ENCODE data around the gene SCYGR4.
"Not testable (repeated sequence)": the region's sequence is repeated elsewhere in the genome, so short reads cannot be mapped to it uniquely, and the experiment has no call there.

Gene SCYGR4

DNA sequence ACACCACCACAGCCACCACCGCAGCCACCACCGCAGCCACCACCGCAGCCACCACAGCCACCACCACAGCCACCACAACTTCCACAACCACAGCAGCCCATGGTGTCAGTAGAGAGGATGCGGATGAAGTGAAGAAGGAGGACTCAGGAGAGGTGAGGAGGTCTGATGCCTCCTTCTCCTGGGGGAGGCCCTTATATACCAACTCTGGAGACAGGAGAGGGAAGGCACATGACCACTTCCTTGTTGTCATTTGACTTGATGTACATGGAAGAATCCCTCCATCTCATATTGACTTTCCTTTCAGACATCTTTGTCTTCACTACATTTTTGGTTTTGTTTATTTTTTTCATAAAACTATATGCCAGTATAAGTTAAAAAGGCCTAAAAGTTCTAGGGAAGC is 2.6 kb upstream of the SCYGR4 start, which contains the start of gene SCYGR3:
Gene SCYGR3 (minus strand): TSS at position 101 of the 400 bp plus-strand sequence. CDS start 0 bp downstream, at position 101.
- DNase-seq: no peak

DNA sequence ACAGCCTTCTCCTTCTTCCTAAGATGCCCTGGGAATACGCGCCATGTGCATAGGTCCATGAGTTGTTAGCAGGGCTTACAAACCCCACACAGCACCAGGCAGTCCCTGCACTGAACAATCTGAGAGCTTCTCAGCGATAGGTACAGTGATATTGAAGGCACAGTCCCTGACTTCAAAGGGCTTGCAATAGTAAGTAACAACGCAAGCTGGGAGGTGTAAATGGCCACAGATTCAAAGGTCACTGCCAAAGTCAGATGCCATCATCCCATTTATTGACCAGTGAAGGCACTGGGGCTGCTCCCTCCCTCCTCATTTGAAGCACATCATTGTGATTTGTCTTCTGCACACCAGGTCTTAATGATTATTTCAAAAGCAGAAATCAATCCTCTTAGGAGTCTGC is 2.1 kb upstream of the SCYGR4 start:
- no peak for DNase-seq

DNA sequence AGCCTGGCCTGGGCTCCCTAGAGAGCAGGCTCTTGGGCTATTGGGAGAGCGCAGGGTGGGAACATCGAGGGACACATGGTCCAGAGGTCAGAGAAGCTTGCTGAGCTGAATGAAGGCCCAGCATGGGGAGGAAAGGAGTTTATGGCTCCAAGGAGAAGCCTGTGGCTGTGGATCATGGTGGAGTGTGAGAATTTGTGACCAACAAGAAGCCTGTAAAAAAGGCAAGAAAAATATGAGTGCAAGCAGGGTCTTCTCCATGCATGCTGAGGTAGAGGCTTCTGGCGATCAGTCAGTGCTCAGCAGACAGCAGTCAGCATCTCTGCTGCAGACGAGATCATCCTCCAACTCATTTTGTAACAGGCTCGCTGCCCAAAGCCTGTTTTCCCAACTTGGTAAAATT is 1.4 kb upstream of the SCYGR4 start:
- no peak for DNase-seq

DNA sequence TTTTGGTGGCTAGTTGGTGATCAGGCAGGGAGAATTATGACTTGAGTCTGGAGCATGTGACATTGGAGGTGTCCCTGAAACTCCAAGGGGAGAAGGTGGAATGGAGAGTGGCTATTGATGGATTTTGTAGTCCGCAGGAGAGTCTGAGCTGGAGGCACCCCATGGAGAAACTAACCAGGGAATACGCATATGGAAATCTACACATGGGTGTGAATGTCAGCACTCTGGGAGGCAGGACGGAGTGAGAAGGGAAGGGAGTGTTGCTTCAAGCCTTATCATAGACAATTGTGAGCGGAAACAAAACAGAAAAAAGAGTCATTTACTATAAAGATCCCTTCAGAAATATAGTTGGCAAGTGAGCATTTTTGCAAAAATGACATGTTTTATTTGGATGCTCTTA is 667 bp upstream of the SCYGR4 start:
- DNase-seq: no peak

DNA sequence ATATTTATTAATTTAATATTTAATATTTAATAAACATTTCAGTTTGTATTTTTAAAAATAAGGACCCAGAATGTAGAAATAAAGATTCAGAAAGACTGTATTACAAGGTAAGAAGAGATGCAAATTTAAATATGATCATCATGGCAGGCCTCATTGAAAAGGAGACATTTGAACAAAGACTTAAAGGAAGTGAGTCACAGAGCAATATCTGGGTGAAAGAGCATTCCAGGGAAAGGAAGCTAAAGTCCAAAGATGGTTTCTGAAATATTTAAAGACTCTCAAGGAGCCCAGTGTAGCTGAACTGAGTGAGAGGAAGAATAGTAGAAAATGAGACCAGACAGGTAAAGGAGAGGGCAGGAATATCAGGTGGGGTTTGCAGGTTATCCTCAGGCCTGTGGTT is 5.9 kb downstream of the SCYGR4 start:
- peak; percentile 65 for DNase-seq

DNA sequence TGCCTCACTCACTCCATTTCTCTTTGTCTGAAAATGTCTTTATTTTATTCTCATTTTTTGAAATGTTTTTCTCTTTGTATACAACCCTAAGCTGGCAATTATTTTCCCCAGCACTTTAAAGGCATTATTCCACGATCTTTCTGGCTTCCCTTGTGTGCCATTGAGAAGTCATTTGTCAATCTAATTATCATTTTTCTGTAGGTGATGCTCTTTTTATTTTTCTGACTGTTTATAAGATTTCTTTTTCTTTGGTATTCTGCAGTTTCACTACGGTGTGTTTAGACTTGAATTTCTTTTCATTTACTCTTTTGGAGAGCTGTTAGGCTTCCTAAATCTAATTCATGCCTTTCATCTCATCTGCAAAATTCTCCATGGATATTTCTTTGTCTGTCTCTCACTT is 8.1 kb downstream of the SCYGR4 start:
- DNase-seq: no peak

DNA sequence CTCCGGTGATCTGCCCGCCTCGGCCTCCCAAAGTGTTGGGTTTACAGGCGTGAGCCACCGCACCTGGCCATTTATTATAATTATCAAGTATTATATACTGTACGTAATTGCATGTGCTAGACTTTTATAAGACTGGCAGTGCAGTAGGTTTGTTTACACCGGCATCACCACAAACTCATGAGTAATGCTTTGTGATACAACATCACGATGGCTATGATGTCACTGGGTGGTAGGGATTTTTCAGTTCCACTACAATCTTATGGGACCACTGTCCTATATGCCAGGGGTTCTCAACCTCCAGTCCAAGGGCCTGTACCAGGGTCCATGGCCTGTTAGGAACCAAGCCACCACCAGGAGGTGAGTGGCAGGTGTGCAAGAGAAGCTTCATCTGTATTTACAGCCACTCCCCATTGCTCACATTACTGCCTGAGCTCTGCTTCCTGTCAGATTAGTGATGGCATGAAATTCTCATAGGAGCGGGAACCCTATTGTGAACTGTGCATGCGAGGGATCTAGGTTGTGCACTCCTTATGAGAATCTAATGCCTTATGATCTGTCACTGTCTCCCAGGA is 9.4 kb downstream of the SCYGR4 start:
- no peak for DNase-seq

DNA sequence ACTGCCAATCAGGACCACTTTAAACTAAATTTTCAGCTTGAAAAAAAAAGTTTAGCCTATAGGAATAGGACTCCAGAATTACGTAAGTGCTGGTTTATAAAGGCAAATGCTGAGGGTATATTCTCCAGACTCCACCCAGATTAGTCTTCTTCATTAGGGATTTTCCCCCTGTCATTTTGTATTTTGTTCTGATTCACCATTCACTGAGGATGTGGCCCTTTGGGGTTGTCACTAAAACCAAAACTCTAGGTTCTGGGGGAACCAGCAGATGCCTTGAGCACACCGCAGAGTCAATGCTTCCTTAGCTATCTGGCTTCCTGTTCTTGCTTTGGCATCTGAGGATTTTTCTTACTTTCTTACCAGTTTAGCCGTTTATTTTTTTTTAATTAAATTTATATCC is 10.5 kb downstream of the SCYGR4 start:
- DNase-seq: no peak

DNA sequence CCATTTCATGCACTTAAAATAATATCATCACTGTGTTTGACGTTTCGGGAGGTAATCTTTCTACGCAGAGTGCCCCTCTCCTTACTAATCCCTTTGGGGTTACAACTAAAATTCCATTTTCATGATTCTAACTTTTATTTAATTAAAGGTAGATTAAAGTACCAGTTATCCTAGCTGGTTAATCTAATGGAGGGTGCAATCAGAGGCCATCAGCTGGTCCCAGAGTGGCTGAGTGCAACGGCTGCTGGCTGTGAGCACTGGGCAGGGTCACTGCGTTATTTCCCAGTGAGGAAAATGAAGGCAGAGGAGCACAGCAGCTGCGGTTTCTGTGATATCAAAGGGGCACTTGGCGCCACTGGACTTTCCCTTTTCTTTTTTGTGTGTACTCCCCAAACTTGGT is 12.1 kb downstream of the SCYGR4 start:
- no peak for DNase-seq

DNA sequence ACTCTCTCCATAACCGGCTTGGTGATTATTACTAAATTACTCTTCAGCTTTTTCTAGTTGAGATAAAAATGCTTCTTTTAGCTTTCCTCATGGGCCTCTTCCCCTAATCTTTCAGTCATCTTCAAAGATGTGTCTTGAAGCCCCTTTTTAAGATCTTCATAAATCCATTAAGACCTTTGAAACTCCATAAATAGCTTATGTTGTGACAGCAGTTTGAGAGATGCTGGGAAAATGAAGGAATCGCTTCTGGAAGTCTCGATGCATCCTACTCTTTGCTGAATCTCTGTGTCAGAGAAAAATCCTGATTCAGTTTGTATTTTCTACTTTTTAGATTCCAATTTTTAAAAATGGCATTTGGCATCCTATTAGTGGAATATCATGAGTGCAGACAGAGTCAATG is 13.0 kb downstream of the SCYGR4 start:
- no peak for DNase-seq

DNA sequence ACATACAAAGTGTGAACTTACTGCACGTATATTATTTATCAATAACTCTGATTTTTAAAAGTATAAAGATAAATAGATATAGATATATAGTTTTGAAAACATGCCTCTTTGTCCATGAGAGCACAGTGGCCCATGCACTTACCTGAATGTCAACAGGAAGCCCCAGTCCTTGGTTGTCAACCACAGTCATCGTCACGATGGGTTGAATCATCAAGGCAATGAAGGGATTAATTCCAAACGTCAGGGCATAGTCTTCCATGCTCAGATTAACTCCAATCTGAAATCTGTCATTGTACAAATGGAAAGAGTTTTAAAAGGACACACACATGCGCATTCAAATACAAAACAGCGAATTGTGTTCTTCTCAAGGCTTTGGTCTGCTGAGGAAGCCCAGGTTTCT is 15.5 kb downstream of the SCYGR4 start:
- no peak for DNase-seq

DNA sequence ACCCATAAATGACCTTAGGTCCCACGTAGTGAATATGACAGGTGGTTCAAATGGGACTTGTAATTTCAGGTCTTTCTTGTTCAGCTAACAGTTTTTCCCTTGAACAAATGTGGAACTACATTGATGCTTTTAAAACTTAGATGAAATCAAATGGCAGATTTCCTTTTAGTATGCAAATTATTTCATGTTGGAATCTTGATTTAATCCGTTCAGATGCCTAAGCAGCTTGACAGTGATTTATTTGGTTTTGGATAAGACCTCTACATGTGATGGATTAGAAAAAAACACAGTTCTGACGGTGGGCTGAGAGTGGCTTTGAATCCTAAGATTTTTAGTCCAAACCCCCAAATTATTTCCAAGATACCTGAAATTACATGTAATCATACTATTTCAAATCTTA is 16.9 kb downstream of the SCYGR4 start:
- no peak for DNase-seq

DNA sequence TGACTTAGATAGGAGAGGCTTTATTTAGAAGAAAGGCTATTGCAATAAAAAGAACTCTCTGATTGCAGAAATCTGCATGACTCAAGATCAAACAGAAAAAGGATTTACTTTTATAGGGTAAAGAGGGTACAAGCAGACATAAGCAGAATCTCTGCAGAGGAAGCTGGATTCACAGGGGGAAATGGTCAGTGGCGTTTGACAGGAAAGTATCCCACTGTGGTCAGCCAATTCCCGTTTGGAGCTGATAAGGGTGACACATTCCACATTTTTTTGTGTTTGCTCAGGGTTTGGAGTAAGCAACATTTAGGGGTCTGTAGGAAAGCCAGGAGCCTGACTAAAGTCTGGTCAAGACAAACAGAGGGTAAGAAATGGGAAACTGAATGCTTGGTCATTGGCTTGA is 25.4 kb downstream of the SCYGR4 start:
- DNase-seq: no peak

DNA sequence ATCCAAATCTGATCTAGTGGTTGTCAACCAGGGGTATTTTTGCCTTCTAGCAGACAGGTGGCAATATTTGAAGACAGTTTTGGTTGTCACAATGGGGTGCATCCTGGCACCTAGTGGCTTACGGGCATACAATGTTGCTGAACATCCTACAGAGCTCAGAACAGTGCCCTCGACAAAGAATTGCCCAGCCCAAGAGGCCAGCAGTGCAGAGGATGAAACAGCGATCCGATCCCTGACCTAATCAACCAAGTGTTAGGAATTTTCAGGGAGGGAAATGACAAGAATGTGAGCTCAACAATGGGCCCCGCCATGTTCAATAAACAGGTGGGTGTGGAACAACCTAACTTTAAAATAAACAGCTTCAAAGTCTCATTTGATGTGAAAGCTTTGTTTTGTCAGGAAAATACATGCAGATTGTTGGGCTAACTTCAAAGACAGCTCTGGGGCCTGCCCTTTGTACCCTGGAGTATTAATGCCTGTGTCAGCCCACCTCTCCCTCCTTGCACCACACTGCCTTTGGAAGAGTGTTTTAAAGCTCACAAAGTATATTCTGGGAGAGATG is 26.8 kb downstream of the SCYGR4 start:
- DNase-seq: no peak

DNA sequence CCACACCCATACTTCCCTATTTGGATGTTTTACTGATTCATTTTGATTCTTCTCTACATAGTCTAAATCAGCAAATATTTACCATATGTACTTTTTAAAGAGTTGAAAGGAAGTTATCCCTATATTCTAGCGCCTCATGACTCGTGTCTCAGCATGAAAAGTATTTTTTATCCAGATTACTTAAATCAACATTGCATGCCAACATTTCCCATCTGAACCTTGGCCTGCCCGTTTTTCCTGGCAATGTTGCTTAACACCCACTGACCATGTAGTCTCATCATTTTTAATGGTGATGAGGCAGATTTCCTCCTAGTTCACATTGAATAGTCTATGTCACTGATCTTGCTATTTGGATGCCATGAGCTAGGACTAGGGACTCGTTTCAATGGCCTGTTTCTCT is 36.1 kb downstream of the SCYGR4 start:
- DNase-seq: peak; percentile 29

DNA sequence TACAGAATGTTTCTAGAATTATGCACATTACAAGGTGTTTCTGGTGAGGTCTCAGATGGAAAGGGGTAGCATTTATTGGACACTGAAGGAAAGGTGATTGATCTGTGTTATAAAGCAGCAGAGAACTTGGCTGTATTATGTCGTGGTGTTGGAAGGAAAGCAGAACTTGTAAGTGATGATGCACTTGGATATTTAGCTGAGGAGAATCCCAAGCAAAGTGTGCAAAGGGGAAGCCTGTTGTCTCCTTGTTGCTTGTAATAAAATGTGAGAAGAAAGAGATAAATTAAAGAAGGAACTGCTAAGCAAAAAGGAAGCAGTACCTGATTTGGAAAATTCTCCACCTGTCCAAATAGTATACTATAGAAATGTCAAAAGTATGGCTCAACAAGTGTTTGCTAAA is 37.1 kb downstream of the SCYGR4 start:
- DNase-seq: no peak

DNA sequence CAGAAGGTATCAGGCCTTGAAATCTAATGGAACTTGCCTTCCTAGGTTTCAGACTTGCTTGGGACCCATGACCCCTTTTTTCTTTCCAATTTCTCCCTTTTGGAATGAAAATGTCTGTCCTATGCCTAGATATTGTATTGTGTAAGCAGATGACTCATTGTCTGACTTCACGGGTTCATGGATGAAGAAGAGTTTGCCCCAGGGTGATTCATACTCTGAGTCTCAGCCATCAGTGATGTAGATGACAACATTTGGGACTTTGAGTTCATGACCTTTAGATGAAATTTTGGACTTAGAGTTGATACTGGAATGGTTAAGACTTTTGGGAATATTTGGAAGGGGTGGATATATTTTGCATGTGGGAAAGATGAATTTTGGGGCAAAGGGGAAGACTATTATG is 38.2 kb downstream of the SCYGR4 start:
- DNase-seq: peak; percentile 83

DNA sequence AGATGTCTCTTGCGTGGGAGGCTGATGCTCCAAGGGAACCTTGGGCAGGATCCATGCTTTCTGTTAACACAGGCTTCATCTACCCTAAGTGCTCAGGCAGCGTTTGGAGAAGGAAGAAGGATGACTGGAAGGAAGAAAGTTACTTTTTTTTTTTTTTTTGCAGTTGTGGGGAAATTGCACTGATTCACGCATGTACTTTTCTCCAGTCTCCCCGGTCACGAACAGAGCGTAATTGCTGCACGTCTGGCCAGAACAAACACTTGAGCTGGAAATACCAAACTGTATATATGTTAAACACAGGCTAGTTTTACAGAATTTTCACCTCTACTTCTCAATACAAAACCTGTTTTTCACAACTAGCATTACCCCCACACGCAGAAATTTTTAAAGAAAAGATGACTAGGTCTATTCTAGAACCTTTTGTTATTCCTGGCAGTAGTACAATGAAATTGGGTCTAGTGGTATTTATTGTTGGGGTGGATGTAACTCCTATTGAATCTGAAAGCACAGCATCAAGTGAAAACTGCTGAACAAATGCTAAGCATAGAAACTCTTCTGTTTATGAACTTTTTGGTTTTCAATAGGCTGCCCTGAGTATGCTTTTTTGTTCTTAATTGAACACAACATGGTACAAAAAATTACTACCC is 40.0 kb downstream of the SCYGR4 start:
- peak; percentile 31 for DNase-seq

DNA sequence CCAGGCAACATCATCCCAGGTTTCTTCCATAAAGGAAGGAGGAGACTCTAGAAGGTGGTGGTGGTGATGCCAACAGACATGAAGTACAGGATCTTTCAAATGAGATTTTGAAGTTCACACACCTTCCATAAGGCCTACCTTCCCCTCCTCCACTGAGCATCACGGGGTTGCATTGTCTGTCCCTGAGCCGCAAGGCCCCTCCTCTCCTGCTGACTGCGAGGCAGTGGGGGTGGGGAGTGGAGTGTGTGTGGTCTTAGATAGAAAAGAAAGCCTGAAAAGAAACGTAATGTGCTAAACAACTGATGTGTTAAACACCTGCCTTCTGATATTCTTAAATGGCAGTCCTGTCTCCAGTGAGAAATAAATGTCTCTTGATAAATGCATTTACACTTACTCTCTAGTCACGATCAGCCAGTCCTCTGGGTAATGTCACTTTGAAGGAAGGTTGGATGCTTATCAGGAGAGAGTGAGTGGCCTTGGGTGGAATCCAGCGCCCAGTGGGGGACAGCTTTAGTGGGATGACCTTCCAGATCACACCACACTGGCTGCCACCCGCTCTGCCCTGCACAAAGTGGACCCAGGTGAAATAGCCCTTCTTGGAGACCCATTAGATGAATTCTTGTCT is 43.8 kb downstream of the SCYGR4 start:
- no peak for DNase-seq

DNA sequence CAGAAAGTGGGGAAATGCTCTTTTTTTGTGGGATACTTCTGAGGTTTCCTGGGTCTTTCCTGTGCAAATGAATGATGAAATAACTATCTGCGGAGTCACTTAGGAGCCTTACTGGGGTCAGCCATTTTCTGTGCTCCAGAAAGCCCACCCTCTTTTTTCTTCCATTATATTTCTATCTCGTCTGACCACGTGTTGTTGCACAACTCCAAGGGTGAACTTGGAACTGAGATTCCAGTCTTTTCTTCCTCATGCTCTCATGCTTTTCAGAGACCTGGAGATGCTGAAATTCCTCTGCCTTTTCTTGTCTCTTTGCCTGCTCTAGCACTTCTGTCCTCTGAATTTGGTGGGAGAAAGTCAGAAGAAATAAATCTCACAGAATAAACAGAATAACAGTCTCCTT is 44.5 kb downstream of the SCYGR4 start:
- no peak for DNase-seq

DNA sequence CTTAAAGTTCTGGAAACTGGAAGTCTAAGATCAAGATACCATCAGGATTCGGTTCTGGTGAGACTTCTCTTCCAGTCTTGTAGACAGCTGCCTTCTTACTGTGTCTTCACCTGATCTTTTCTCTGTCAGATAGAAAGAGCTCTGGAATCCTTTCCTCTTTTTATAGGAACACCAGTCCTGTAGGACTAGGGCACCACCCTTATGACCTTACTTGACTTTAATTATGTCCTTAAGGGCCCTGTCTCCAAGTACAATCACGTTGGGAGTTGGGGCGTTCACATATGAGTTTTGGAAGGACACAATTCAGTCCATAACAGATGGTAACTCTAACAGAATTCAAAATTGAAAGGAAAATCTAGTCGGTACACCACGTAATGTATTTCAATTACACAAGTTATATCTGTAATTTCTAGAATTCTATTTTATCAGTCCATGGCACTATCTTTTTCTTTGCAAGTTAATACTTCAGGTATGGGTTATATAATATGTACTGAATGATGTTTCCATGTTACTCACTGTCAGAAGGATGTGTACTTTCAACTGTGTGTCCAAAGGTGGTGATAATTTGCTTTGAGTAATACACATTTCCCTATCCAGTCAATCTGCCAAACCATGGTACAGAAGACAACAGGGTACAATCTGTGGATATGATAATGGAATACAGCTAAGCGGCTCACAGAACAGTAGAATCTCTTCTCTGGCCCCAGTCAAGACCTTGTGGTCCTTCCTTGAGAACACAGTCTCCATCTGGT is 48.1 kb downstream of the SCYGR4 start:
- no peak for DNase-seq

DNA sequence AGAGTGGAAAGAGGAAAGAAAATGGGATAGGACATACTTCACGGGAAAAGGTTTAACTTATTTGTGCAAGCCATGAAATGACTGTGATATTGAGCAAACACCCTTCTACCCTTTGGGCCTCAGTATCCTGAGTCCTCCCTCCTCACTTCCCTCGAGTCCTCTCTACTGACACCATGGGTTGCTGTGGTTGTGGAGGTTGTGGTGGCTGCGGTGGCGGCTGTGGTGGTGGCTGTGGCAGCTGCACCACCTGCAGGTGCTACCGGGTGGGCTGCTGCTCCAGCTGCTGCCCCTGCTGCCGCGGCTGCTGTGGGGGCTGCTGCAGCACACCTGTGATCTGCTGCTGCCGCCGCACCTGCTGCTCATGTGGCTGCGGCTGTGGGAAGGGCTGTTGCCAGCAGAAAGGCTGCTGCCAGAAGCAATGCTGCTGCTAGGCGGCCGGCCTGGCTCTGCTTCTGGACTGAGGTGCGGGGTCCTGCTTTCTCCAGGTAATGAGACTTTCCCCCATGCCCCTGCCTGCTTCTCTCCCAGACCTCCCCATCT is 49.4 kb downstream of the SCYGR4 start, which contains the start of gene SCYGR5:
Gene SCYGR5 (plus strand): TSS at position 174 of the 540 bp plus-strand sequence. CDS start 0 bp downstream, at position 174.
- DNase-seq: not testable (repeated sequence)
